NOMO-1 (cell line): Measurements from ENCODE around the gene SUMF1.
"Not testable (repeated sequence)": the region's sequence is repeated elsewhere in the genome, so short reads cannot be mapped to it uniquely, and the experiment has no call there.

Experiments used
- DNase-seq, 2 experiments: peaks; one replicate each; lab custom pipeline; 2025; ENCODE audit not compliant: unreplicated experiment in 2 of 2; lab: John Stamatoyannopoulos, UW

Gene SUMF1

DNA sequence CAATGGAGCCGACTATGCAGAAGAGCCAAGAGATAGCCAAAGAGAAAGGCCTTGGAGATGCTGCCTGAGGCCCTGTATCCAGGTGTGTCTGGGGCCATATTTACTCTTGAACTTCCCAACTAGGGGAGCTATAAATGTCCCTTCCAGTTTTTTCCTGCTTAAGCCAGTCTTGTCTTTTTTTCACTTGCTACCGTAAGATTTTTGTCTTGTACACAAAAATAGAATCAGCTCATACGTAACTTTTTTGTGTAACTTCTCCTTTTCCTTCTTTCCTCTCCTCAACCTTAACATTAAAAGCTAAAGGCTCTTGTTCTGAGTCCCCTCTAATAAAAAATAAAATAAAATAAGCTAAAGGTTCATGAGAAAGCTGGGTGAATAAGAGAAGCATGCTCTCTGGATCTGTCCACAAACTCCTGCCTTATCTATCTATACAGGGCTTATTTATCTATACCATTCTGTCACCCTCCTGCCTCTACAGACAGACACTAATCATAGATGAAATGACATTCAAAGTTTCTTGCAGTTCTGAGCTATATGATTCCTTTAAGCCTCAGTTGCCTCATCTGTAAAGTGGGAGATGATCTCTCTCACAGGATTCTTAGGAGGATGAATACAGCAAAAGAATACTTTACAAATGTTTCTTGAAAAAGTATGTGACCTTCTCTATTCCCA lies 4.6 kb downstream of the SUMF1 start:
- peak in 1 of 2 experiments; percentile 69 for DNase-seq

DNA sequence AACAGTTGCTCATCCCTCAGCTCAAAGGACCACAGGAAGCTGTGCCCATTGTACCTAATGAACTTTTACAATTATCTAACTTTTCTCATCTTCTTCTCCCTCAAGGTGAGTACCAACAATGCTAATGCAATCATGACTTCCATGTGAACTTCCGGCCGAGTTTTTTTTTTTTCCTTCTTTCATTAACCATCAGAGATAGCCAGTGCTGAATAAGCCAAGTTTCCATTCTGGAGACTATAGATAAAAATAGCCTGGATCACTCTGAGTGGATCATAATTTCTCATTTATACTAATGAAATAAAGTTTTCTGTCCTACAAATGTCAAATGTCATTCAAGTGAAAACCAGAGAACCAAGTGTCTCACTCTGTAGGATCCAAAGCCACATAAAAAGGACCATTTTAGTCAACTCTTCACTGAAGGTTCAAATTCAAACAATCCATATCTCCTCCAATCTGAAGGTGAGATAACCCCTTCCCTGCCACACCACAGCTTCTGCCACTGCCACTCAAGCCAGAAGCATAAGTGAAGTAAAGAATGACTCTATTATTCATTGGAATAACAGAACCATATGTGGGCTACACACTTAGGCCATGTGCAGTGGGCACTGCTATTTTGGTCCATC lies 5.5 kb downstream of the SUMF1 start:
- DNase-seq: no peak

GRCh38 chr3:4460334-4460733 lies 6.7 kb downstream of the SUMF1 start:
- no peak for DNase-seq

GRCh38 chr3:4458961-4459360 lies 8.1 kb downstream of the SUMF1 start:
- no peak for DNase-seq

DNA sequence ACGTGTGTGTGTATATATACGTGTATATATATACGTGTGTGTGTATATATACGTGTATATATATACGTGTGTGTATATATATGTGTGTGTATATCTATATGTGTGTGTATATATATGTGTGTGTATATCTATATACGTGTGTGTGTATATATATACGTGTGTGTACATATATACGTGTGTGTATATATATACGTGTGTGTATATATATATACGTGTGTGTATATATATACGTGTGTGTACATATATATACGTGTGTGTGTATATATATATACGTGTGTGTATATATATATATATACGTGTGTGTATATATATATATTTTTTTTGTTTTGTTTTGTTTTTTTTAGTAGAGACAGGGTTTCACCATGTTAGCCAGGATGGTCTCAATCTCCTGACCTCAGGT lies 10.3 kb downstream of the SUMF1 start:
- DNase-seq: not testable (repeated sequence)

GRCh38 chr3:4454142-4454541 lies 12.9 kb downstream of the SUMF1 start:
- DNase-seq: no peak

GRCh38 chr3:4449043-4449805 lies 17.8 kb downstream of the SUMF1 start:
- no peak for DNase-seq

DNA sequence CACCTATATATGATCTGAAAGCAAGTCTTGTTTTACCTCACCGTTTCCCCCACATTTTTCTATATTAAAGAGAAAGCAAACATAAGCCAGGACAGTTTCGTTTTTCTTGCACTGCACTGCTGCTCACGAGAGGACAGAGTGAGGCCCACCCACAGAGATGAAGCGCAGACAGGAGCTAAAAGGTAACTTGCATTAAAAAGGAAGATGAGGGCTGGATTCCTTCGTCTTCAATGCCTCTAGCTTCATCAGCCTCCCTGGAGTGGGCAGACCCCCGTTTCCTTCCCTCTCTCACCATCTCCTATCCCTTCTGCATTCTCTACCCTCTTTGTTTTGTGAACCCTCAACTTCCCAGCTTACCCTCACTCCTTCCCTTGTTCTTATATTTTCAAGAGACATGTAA lies 18.9 kb downstream of the SUMF1 start:
- DNase-seq: no peak

- DNase-seq: no peak
These were observed 19.6 kb downstream of the SUMF1 start for GRCh38 chr3:4447295-4447999.

GRCh38 chr3:4440951-4441350 lies 26.1 kb downstream of the SUMF1 start:
- DNase-seq: no peak

GRCh38 chr3:4438296-4438695 lies 28.8 kb downstream of the SUMF1 start:
- no peak for DNase-seq

DNA sequence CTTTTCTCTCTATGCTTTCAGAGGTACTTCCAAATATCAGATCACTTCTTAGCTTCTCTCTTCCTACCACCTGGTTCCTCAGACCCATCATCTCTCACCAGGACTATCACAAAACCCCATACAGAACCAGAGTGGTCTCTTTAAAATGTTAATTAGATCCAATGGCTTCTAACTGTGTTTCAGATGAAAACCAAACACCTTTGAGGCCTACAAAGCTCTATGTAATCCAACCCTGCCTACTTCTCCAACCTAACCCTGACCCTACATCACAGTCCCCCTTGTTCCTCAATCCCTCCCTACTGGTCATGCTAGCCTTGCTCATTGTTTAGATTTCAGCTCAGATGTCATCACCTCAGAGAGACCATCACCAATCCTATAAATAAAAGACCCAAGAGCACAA lies 34.8 kb downstream of the SUMF1 start:
- no peak for DNase-seq

DNA sequence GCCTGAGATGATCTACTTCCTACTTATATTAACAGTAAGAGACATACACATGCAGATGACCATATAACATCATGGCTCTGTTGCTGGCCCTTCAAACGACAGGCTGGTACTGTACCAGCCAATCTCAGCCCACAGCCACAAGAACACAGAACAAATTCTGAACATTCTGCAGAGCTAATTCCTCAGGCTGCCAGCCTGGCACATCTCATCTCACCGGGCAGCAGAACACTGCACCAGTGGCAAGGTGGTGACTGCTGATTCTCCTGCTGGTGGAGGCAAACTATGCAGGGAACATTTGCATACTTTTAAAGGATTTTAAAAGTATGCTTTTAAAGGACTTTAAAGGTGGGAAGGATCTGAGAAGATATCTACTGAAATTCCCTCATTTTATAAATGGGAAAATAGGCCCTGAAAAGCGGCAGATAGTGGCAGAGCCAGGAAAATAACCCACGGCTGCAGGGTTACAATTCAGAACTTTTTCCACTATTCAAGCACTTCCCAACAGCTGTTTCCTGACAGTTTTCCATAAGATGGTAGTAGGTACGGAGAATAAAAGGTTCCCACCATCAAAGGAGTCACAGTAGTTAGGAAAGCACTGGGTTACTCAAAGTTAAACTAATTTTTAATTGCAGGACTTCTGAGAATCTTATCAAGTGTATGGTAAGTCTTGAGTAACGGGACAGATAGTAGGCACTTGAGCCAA lies 37.3 kb downstream of the SUMF1 start:
- DNase-seq: no peak

DNA sequence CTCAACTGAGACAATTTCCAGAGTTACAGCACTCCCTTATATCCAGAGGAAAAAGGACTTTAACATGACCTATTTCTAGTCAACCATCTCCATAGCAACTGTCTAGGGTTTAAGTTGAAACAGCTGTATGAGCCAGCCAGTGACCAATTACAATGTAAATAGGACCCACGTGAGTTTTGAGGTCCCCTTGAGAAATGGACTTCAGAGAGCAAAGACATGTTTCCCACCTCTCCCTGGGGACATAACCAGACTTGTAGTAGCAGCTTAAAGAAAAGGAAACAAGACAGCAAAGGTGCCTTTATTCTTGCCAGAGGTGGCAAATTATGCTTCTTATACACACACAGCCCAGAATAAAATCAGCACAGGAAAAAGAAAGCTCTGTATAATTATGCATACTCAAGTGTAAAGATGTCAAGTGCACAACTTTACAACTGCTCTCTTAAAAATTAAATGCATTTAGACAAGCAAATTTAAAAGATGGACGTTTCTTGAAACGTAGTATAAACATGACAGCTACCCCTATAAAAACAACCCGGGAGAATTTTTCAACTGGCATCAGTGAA lies 40.2 kb downstream of the SUMF1 start:
- DNase-seq: peak in 1 of 2 experiments; percentile 67

DNA sequence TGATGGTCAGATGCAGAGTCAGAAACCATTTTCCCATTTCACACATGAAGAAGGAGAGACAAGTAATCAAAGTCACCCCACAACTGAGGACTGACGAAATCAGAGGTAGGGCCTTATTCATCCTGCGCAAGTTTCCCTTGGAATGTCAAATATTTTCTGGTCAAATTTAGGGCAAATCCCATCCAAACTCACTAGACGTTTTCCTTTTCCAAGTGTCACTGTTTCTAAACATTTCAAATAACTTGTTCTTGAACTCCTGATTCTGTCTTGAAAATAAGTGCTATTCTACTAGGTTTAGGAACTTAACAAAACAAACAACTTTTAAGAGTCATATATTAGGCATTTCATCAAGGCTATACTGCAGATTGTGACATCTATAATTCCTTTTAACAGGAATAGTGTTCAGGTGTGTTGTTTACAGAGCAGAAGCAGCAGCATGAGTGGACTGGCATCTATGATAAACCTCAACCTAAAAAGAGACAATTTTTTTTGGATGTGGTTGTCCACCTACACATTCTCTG lies 40.7 kb downstream of the SUMF1 start:
- DNase-seq: no peak

DNA sequence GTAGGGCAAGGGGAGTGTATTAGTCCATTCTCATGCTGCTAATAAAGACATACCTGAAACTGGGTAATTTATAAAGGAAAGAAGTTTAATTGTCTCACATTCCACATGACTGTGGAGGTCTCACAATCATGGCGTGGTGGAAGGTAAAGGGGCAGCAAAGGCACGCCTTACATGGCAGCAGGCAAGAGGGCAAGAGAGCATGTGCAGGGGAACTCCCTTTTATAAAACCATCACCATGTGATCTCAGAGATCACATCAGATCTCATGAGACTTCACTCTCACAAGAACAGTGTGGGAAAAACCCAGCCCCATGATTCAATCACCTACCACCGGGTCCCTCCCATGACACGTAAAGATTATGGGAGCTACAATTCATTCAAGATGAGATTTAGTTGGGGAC lies 41.4 kb downstream of the SUMF1 start:
- DNase-seq: no peak

DNA sequence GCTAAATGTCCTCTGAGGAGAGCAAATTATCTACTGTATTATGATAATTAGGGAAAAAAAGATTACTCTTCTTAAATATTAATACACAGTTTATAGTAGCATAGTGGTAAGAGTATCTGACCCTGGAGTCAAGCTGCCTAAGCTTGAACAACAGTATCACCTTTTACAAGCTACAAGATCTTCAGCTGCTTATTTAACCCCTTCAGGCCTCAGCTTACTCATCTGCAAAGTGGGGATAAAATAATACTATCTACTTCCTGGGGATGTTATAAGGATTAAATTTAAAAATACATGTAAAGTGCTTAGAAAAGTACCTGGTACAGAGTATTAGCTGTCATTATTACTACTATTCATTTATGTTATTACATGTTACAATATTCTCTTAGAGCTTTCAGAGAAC lies 42.0 kb downstream of the SUMF1 start:
- no peak for DNase-seq

DNA sequence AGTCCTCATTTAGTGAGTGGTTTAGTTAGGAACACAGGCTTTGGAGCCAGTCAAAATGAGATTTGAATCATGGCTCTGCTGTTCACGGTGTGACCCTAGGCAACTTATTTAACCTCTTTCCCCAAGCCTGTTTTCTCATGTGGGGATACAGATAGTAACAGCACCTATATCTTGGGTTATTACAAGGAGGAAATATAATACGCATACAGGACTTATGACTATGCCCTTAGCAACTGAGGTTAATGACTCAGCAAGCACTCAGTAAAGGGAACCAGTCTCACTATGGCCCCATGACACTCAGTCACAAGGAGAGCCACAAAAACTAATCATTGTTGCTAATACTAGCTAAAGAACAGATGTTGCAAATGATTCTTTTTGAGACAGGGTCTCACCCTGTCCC lies 45.9 kb downstream of the SUMF1 start:
- DNase-seq: peak; percentile 26 to 71

- no peak for DNase-seq
These were observed 47.1 kb downstream of the SUMF1 start for GRCh38 chr3:4419920-4420319.

- no peak for DNase-seq
These were observed 47.7 kb downstream of the SUMF1 start for GRCh38 chr3:4419386-4419785.
